CD8-positive, alpha-beta memory T cell (primary cell): ENCODE results near the gene MDGA2. TPM values are rescaled to one million over a fixed set of nuclear protein-coding genes. Genes with fewer than 3 reads are reported as not detected.
"Not testable (repeated sequence)": the region's sequence is repeated elsewhere in the genome, so short reads cannot be mapped to it uniquely, and the experiment has no call there.

Source experiments
- CTCF ChIA-PET: fragments of 350-600 bp; sonication (Branson Sonifier 250); formaldehyde crosslinking; loops from one replicate; lab custom pipeline; 2021; ENCODE audit warnings: antibody characterized with exemption; lab: Charles Lee
- POLR2A ChIA-PET: fragments of 350-600 bp; sonication (Branson Sonifier 250); formaldehyde crosslinking; loops from one replicate; lab custom pipeline; 2021; ENCODE audit warnings: antibody characterized with exemption; lab: Charles Lee
- DNase-seq, 5 donors: peaks; one replicate each; pipeline versions ENCODE4 v3.0.0 to v3.0.0-alpha.2; 2020 to 2022; ENCODE audit warnings: mixed read lengths in 1 of 5
- H3K27ac ChIP-seq: one replicate; pipeline ENCODE4 v1.7.0; 2013; ENCODE audit warnings: low read depth, mild to moderate bottlenecking, low read length, moderate library complexity
- H3K27me3 ChIP-seq: 2 replicates; pipeline ENCODE4 v1.7.0; 2013; ENCODE audit warnings: low read length, mild to moderate bottlenecking; ENCODE audit not compliant: insufficient read depth, poor library complexity, severe bottlenecking
- H3K36me3 ChIP-seq: 2 replicates; pipeline ENCODE4 v1.7.0; 2013; ENCODE audit warnings: mild to moderate bottlenecking, low read length, moderate library complexity; ENCODE audit not compliant: insufficient read depth
- H3K4me1 ChIP-seq: 2 replicates; pipeline ENCODE4 v1.7.0; 2013; ENCODE audit warnings: mild to moderate bottlenecking, low read length, moderate library complexity; ENCODE audit not compliant: insufficient read depth
- H3K4me3 ChIP-seq: 2 replicates; pipeline ENCODE4 v1.7.0; 2013; ENCODE audit warnings: mild to moderate bottlenecking, low read length
- H3K9me3 ChIP-seq: 2 replicates; pipeline ENCODE4 v1.7.0; 2013; ENCODE audit warnings: mild to moderate bottlenecking, low read length
- H3K27ac Mint-ChIP-seq, 8 donors: one replicate each; pipeline ENCODE4 v1.8.0; 2020 to 2021; ENCODE audit warnings: mixed read lengths in 8 of 8, mild to moderate bottlenecking in 6 of 8, inconsistent platforms in 3 of 8, moderate library complexity in 3 of 8
- H3K27me3 Mint-ChIP-seq, 2 donors: one replicate each; pipeline ENCODE4 v1.8.0; 2020 to 2021; ENCODE audit warnings: mixed read lengths in 2 of 2, mild to moderate bottlenecking in 1 of 2, moderate library complexity in 1 of 2
- H3K36me3 Mint-ChIP-seq, 3 donors: one replicate each; pipeline ENCODE4 v1.8.0; 2020 to 2021; ENCODE audit warnings: mixed read lengths in 3 of 3, inconsistent platforms in 1 of 3, mild to moderate bottlenecking in 1 of 3
- H3K4me1 Mint-ChIP-seq, 3 donors: one replicate each; pipeline ENCODE4 v1.8.0; 2020 to 2021; ENCODE audit warnings: mixed read lengths in 3 of 3, inconsistent platforms in 1 of 3, mild to moderate bottlenecking in 1 of 3
- H3K4me3 Mint-ChIP-seq, 7 donors: one replicate each; pipeline ENCODE4 v1.8.0; 2020 to 2021; ENCODE audit warnings: mixed read lengths in 7 of 7, mild to moderate bottlenecking in 6 of 7, moderate library complexity in 4 of 7, inconsistent platforms in 2 of 7
- H3K9me3 Mint-ChIP-seq, 5 donors: one replicate each; pipeline ENCODE4 v1.8.0; 2020 to 2022; ENCODE audit warnings: mixed read lengths in 5 of 5, mild to moderate bottlenecking in 3 of 5, moderate library complexity in 2 of 5, inconsistent platforms in 1 of 5
- polyA plus RNA-seq: library from polyadenylated mRNA; unstranded; fragments of 300-500 nt; fragmentation: Illumina TruSeq; gene quantifications from one replicate; pipeline ENCODE4 v1.2.3, GENCODE V29; 2021
- total RNA-seq, 2 experiments: library from RNA; stranded (reverse); gene quantifications; one replicate each; pipeline ENCODE4 v1.2.3, GENCODE V29; 2021

Gene MDGA2
- total and polyA plus RNA-seq, 3 experiments from 2014 or later: not detected

- POLR2A ChIA-PET: no interaction called here
- Histone ChIP-seq H3K27me3 (no peaks in the 10 kb centered on the region), H3K36me3 (no peaks in the 10 kb centered on the region), H3K4me3 (no peak overlapping the region), H3K9me3 (no peaks in the 10 kb centered on the region), H3K4me1 (no peaks in the 10 kb centered on the region), H3K27ac (no peak overlapping the region)
- H3K4me1 Mint-ChIP-seq: no peaks in the 10 kb centered on the region
- CTCF ChIA-PET: no interaction called here
- no peaks in the 10 kb centered on the region for H3K36me3 Mint-ChIP-seq
- H3K27ac Mint-ChIP-seq: no peak overlapping the region
- H3K4me3 Mint-ChIP-seq: no peak overlapping the region
- no peak for DNase-seq
- H3K9me3 Mint-ChIP-seq: peaks cover 0 to 35% (median 6%) of the 10 kb centered on the region in 5 donors
- no peaks in the 10 kb centered on the region for H3K27me3 Mint-ChIP-seq
Observed at GRCh38 chr14:47189911-47190484, 485.4 kb downstream of the MDGA2 start.

- no peak overlapping the region for H3K4me3 ChIP-seq
- no peaks in the 10 kb centered on the region for H3K4me1 ChIP-seq
- H3K4me3 Mint-ChIP-seq: no peak overlapping the region
- ChIA-PET CTCF (no interaction called here), POLR2A (no interaction called here)
- no peaks in the 10 kb centered on the region for H3K9me3 ChIP-seq
- no peak overlapping the region for H3K27ac Mint-ChIP-seq
- no peaks in the 10 kb centered on the region for H3K36me3 Mint-ChIP-seq
- H3K27ac ChIP-seq: no peak overlapping the region
- DNase-seq: no peak
- no peaks in the 10 kb centered on the region for H3K27me3 ChIP-seq
- H3K27me3 Mint-ChIP-seq: no peaks in the 10 kb centered on the region
- H3K4me1 Mint-ChIP-seq: no peaks in the 10 kb centered on the region
- H3K36me3 ChIP-seq: no peaks in the 10 kb centered on the region
- peaks cover 2 to 20% (median 10%) of the 10 kb centered on the region in 5 donors for H3K9me3 Mint-ChIP-seq
Observed at GRCh38 chr14:47186486-47186885, 488.9 kb downstream of the MDGA2 start.

- H3K36me3 ChIP-seq: no peaks in the 10 kb centered on the region
- no peaks in the 10 kb centered on the region for H3K4me1 Mint-ChIP-seq
- H3K9me3 Mint-ChIP-seq: peaks cover 4 to 16% (median 10%) of the 10 kb centered on the region in 5 donors
- H3K36me3 Mint-ChIP-seq: no peaks in the 10 kb centered on the region
- H3K4me3 ChIP-seq: no peak overlapping the region
- CTCF ChIA-PET: no interaction called here
- no peak overlapping the region for H3K27ac Mint-ChIP-seq
- no peaks in the 10 kb centered on the region for H3K9me3 ChIP-seq
- POLR2A ChIA-PET: no interaction called here
- H3K27ac ChIP-seq: no peak overlapping the region
- no peak for DNase-seq
- H3K27me3 ChIP-seq: no peaks in the 10 kb centered on the region
- H3K4me3 Mint-ChIP-seq: no peak overlapping the region
- H3K4me1 ChIP-seq: no peaks in the 10 kb centered on the region
- H3K27me3 Mint-ChIP-seq: no peaks in the 10 kb centered on the region
Observed at GRCh38 chr14:47179906-47180305, 495.5 kb downstream of the MDGA2 start.

GRCh38 chr14:47171896-47172295 is 503.5 kb downstream of the MDGA2 start:
- H3K27ac ChIP-seq, H3K36me3 ChIP-seq, H3K36me3 Mint-ChIP-seq, H3K4me1 ChIP-seq, DNase-seq, H3K27ac Mint-ChIP-seq, H3K9me3 ChIP-seq, H3K4me1 Mint-ChIP-seq, CTCF ChIA-PET, H3K4me3 Mint-ChIP-seq, H3K27me3 ChIP-seq, H3K4me3 ChIP-seq, H3K27me3 Mint-ChIP-seq, POLR2A ChIA-PET: not testable (repeated sequence)
- H3K9me3 Mint-ChIP-seq: peaks cover 3 to 14% (median 8%) of the 10 kb centered on the region in 5 donors

- Mint-ChIP-seq H3K27ac (no peak overlapping the region), H3K9me3 (peaks cover 6 to 16% (median 12%) of the 10 kb centered on the region in 5 donors), H3K4me1 (no peaks in the 10 kb centered on the region), H3K4me3 (no peak overlapping the region), H3K36me3 (no peaks in the 10 kb centered on the region), H3K27me3 (no peaks in the 10 kb centered on the region)
- H3K9me3 ChIP-seq: no peaks in the 10 kb centered on the region
- ChIA-PET CTCF (no interaction called here), POLR2A (no interaction called here)
- no peaks in the 10 kb centered on the region for H3K27me3 ChIP-seq
- no peak for DNase-seq
- no peak overlapping the region for H3K27ac ChIP-seq
- H3K4me1 ChIP-seq: no peaks in the 10 kb centered on the region
- H3K4me3 ChIP-seq: no peak overlapping the region
- H3K36me3 ChIP-seq: no peaks in the 10 kb centered on the region
Observed at GRCh38 chr14:47167402-47167801, 508.0 kb downstream of the MDGA2 start.

GRCh38 chr14:47155395-47155794 is 520.0 kb downstream of the MDGA2 start:
- no peaks in the 10 kb centered on the region for H3K4me1 ChIP-seq

GRCh38 chr14:47154276-47154797 is 521.1 kb downstream of the MDGA2 start:
- Mint-ChIP-seq H3K36me3 (no peaks in the 10 kb centered on the region), H3K4me3 (no peak overlapping the region), H3K9me3 (peaks cover under 1 to 14% (median 11%) of the 10 kb centered on the region in 5 donors), H3K27ac (no peak overlapping the region), H3K27me3 (no peaks in the 10 kb centered on the region), H3K4me1 (no peaks in the 10 kb centered on the region)
- no peak overlapping the region for H3K4me3 ChIP-seq
- POLR2A ChIA-PET: no interaction called here
- H3K27ac ChIP-seq: no peak overlapping the region
- no peak for DNase-seq
- CTCF ChIA-PET: no interaction called here
- H3K36me3 ChIP-seq: no peaks in the 10 kb centered on the region
- no peaks in the 10 kb centered on the region for H3K9me3 ChIP-seq
- H3K4me1 ChIP-seq: no peaks in the 10 kb centered on the region
- H3K27me3 ChIP-seq: no peaks in the 10 kb centered on the region

More at GRCh38 chr14:47155395-47155794, 520.0 kb downstream of the MDGA2 start:
- H3K4me1 Mint-ChIP-seq: no peaks in the 10 kb centered on the region
- no peaks in the 10 kb centered on the region for H3K36me3 ChIP-seq
- no peak for DNase-seq
- H3K27ac Mint-ChIP-seq: no peak overlapping the region
- POLR2A ChIA-PET: no interaction called here
- H3K4me3 Mint-ChIP-seq: no peak overlapping the region
- H3K27me3 ChIP-seq: no peaks in the 10 kb centered on the region
- CTCF ChIA-PET: no interaction called here
- H3K9me3 Mint-ChIP-seq: peaks cover 3 to 15% (median 10%) of the 10 kb centered on the region in 5 donors
- H3K4me3 ChIP-seq: no peak overlapping the region
- no peaks in the 10 kb centered on the region for H3K27me3 Mint-ChIP-seq
- H3K36me3 Mint-ChIP-seq: no peaks in the 10 kb centered on the region
- no peaks in the 10 kb centered on the region for H3K9me3 ChIP-seq
- no peak overlapping the region for H3K27ac ChIP-seq

GRCh38 chr14:47153746-47154145 is 521.7 kb downstream of the MDGA2 start:
- no peak for DNase-seq
- no peaks in the 10 kb centered on the region for H3K4me1 ChIP-seq
- no peaks in the 10 kb centered on the region for H3K27me3 ChIP-seq
- H3K9me3 ChIP-seq: no peaks in the 10 kb centered on the region
- H3K4me3 Mint-ChIP-seq: no peak overlapping the region
- H3K27ac ChIP-seq: no peak overlapping the region
- peaks cover under 1 to 14% (median 11%) of the 10 kb centered on the region in 5 donors for H3K9me3 Mint-ChIP-seq
- no peaks in the 10 kb centered on the region for H3K36me3 Mint-ChIP-seq
- no peak overlapping the region for H3K27ac Mint-ChIP-seq
- H3K4me3 ChIP-seq: no peak overlapping the region
- CTCF ChIA-PET: no interaction called here
- POLR2A ChIA-PET: no interaction called here
- H3K27me3 Mint-ChIP-seq: no peaks in the 10 kb centered on the region
- H3K4me1 Mint-ChIP-seq: no peaks in the 10 kb centered on the region
- no peaks in the 10 kb centered on the region for H3K36me3 ChIP-seq
